ENCODE measurements around the gene CCDC6.
A peak's percentile ranks its signal among the peaks of the same experiment; 100 is the strongest.
"Not testable (repeated sequence)": the region's sequence is repeated elsewhere in the genome, so short reads cannot be mapped to it uniquely, and the experiment has no call there.

Gene CCDC6

DNA sequence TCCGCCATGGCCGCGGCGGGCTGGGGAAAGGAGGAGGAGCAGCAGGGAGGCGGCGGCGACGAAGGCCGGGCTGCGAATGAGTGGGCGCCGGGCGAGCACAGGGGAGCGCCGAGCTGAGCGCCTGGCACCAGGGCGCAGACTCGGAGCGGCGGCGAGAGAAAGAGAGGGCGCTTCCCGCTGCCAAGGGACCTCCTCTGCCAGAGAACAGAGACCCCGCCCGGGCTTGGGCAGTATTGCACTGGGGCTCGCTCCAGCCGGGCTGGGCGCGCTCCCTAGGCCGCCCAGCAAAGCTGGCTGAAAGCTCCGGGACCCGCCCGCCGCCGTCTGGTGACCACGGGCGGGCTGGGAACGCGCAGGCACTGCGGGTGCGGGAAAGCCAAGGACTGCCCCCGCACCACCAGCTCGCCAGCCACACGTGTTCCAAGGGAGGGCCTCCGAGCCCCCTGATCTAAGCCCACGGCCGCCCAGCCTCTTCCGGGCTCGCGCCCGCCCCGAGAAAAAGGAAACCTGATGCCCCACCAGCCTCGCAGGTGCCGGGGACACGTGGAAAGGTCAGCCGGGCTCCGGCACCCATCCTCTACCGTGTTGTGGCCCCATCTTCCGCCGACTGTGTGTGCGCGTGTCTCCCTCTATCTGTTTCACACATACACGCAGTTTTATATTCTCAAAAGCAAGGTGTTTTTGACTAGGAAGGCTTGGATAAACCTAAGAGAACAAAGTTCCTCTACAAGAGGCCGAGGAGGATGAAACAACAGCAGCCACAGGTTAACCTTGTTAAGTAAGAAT lies at the start of gene CCDC6:
TSS of gene CCDC6 (minus strand) at position 140 of the 786 bp plus-strand sequence. CDS start at position 8, 132 bp downstream.
- DNase-seq = peak; percentile 87

DNA sequence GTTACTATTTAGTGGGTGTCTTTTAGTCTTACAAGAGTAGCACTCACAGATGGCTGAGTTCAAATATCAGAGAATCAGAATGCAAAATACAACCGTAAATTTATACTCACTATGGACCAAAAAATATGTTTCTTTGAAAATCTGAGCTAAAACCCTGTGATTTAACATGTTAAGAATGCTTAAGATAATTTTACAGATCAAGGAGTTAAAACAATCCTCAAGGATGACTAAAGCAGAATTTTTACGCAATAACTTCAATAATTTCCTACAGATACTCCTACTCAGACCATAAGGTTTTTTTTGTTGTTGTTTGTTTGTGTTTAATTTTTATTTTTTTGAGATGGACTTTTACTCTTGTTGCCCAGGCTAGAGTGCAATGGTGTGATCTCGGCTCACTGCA lies 47.9 kb upstream of the CCDC6 start:
- no peak for DNase-seq

DNA sequence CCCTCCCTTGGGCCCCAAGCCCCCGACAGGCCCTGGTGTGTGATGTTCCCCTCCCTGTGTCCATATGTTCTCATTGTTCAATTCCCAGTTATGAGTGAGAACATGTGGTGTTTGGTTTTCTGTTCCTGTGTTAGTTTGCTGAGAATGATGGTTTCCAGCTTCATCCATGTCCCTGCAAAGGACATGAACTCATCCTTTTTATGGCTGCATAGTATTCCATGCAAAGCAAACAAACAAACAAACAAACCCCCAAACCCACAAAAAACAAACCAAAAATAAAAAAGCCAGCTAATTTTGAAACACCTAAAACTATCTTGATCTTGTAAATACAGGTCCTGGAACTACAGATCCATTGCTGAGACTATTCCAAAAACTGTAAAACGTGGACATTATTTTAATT lies 47.4 kb upstream of the CCDC6 start:
- DNase-seq = not testable (repeated sequence)

DNA sequence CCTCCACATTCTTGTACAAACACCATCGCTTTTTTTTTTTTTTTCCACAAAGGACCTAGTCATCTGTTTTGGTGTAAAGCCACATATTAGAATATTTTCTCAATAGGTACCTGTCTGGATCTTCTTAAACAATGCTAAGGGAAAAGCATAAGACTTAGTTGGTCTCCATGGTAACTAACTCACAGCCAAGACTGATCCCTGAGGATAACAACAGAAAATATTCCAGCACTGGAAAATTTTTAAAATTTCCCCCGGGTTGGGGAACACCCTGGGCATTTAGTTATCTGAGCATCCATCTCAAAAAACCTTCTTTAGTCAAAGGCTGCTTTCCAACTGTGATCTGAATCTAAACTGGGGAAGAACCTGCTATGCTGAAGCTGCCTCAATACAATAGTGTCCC lies 43.7 kb upstream of the CCDC6 start:
- no peak for DNase-seq

DNA sequence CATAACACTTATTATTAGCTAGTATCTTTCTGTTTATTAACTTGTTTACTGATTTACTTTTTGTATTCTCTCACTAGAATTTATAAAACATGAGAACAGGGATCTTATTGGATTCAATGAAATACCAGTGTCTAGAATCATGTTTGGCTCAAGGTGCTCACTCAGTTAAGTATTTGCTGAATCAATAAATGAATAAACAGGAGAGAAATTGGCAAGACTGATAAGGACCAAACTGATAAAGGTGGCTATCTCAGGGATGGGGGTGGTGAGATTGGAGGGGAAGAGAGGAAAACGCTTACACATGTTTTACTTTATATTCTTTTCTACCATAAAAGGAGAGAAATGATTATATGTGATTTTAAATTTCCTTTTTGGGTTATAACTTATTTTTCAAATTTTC lies 43.3 kb upstream of the CCDC6 start:
- no peak for DNase-seq

DNA sequence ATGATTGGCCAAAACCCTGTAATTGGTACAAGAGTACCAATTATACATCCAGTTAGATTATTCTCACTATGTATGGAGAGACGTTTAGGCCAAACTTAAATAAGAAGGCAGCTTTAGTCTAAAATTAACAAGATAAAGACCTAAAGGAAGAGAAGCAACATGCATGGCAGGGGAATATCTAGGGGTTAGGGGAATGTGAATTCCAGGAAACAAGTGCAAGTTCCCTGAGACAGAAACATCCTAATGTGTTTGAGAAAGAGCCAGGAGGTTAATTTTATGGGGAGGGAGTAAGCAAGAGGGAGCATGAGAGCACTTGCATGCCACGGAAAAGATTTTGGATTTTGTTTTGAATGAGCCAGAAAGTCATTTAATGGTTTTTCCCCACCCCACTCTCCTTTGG lies 39.6 kb upstream of the CCDC6 start:
- DNase-seq = no peak

DNA sequence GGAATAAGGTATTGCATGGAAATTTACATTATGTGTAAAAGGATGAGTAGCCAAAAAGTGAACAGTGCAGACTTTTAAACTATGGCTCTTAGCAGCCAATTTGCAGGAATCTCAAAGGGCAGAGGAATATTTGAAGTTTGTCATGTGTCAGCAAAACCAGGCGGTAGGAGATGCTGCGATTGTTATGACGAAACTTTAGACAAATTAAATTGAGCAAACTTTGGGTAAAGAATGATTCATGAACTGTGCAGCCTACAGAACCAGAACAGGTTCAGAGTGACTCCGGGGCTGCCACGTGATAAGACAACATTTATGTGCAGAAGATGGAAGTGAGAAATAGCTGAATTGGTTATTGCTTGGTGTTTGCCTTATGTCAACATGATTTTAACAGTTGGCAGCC lies 39.2 kb upstream of the CCDC6 start:
- DNase-seq = no peak

DNA sequence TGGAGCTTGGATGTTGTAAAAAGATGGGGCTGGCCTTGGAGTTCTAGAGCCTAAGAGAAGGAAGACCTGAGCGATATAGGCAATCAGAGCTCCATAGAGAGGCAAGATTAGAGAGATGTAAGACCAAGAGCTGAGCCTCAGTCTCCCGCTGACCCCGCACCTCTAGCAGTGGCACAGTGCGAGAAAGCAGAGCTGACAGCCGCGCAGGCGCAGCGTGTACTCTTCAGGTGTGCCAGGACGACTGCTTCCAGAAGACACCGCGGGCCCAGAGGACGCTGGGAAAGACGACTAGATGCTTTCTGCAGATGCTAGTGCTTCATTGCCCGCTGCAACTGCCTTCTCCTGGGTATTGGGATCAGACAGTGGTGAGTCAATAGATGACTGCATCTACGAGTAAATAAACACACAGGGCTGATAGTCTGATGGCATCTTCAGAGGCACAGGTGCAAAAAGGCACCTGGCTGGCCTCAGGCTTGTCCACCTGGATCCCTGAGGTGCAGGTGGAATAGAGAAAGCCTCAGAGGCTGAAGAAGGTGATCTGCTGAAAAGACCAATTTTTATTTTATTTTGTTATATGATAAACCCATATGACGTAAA lies 38.1 kb upstream of the CCDC6 start:
- no peak for DNase-seq

DNA sequence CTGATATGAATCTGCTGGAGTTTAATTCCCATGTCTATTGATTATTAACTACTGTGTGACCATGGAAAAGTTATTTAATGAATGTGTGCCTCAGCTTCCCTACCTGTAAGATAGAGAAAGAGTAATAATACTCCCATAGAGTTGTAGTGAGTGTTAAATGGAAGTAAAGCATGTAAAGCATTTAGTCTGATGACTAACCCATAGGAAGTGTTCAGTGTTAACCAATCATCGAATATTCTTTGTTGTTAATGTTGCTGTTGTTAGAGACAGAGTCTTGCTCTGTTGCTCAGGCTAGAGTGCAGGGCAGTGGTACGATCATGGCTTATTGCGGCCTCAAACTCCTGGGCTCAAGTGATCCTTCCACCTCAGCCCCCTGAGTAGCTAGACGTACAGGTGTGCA lies 36.2 kb upstream of the CCDC6 start:
- no peak for DNase-seq

DNA sequence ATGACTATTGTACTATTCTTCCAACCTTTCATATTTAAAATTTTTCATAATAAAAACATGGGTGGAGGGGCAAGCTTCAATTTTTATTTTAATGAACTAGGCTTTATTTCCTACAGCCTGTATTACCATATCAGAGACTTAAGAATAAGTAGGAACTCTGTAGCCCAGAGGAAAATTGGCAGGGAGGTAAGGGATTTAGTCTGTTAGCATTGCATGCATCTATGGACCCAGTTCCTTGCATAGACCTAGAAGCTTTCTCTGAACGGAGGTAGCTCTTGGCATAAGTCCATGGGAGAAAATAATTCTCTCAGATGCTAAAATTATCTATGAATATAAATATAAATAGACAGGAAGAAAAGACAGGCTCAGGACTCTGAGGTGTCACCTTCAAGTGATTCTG lies 31.4 kb upstream of the CCDC6 start:
- DNase-seq = no peak

DNA sequence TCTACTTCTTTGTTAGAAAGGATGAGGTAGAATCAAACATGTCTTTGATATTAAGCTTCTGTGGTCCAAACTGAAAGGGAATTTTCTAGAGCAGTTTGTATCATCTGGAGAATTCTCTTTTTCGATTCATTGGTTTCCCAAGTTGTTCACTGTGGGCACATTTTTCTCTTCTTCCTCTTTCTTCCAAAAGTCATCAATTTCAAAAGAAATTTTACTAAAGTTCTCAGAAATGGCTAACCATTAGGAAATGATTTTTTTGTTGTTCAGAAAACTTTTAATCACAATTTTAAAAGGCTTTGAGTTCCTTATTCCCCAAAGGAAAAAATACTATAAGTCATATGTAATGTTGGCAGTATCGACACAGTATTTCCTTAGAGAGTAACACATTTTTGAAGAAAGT lies 28.3 kb upstream of the CCDC6 start:
- no peak for DNase-seq

DNA sequence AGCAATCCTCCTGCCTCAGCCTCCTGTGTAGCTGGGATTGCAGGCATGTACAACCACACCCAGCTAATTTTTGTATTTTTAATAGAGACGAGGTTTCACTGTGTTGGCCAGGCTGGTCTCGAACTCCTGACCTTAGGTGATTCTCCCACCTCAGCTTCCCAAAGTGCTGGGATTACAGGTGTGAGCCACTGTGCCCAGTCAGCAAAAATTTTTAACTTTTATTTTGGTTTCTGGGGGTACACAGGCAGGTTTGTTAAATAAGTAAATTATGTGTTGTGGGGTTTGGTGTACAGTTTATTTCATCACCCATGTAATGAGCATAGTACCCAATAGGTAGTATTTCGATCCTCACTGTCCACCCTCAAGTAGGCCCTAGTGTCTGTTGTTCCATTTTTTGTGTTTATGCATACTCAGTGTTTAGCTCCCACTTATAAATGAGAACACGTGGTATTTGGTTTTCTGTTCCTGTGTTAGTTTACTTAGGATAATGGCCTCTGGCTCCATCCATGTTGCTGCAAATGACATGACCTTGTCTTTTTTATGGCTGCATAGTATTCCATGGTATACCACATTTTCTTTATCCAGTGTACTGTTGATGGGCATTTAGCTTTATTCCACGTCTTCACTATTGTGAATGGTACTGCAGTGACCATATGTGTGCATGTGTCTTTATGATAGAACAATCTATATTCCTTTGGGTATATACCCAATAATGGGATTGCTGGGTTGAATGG lies 24.6 kb upstream of the CCDC6 start:
- DNase-seq = not testable (repeated sequence)

DNA sequence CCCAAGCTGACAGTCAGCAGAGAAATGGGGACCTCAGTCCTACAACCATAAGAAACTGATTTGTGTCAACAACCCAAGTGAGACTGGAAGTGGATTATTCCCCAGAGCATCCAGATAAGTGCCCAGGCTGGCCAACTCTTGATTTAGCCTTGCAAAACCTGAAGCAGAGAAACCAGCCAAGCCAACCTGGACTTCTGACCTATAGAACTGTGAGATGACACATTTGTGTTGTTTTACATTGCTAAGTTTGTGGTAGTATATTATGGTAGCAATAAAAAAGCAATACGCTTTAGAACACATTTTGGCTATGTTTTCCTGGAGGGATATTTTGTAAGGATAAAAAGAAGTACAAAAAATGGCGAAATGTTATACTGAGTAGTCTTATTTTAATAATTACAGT lies 19.7 kb upstream of the CCDC6 start:
- DNase-seq = no peak

DNA sequence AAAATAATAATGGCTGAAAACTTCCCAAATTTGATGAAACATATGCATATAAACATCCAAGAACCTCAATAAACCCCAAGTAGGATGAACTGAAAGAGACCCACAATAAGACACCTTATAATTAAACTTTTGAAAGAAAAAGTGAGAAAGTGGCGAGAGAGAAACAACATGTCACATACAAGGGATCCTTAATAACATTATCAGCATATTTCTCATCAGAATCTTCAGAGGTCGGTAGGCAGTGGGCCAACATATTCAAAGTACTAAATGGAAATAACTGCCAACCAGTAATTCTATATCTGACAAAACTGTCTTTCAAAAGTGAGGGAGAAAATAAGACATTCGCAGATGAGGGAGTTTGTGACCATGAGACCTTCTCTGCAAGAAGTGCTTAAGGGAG lies 16.6 kb upstream of the CCDC6 start:
- DNase-seq = no peak

DNA sequence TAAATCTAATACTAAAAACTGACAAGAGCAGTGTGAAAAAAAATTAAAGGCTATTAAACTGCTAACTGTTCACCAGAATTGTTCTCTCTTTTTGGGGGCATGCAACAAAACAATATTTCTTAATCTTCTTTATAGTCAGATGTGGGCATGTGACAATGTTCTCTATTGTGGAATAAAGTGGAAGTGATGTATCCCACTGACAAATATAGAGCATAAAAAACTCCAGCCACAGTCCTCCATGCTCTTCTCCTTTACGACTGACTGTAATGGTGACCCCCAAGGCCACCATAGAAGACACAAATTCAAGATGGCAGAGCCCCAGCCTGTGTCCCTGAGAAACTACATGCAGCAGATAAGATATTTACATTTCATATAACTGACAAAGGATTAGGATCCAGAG lies 11.6 kb upstream of the CCDC6 start:
- DNase-seq = no peak

DNA sequence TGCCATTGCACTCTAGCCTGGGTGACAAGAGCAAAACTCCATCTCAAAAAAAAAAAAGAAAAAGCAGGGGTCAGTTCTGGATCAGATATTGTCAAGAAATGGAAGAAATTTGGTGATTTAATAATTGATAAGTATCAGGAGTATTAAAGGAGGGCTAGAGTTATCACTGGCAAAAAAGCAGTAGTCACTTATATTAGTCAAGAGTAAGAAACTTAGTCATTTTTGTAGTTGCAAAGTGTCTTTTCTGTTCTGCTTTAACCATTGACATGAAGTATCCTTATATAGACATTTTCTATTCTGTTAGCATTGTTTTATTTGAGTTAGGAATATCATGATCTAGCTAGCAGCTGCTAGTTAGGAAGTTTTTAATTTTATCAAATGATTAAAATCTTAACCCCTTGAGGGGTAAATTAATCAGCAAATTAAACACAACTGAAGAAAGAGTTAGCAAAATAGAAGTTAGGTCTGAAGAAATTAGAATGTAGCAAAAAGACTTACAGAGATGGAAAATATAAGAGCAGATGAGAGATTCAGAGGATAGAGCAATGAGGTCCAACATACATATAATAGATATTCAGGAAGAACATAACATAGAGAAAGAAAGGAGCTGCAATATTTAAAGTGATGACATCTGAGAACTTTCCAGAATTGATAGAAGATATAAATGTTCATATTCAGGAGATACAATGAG lies 7.3 kb upstream of the CCDC6 start:
- no peak for DNase-seq

DNA sequence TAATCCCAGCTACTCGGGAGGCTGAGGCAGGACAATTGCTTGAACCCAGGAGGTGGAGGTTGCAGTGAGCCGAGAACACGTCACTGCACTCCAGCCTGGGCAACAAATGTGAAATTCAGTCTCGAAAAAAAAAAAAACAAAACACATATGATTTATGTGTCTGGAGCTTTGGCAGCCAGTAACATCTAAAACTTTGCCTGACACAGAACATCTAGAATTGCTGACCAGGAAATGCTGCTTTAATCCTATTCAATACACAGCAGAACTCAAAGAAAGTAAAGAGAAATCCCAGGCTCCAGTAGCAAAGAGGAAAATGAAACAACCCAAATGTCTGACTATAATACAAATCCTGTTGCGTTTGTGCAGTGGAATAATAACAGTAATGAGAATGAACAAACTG lies 4.5 kb upstream of the CCDC6 start:
- DNase-seq = no peak

DNA sequence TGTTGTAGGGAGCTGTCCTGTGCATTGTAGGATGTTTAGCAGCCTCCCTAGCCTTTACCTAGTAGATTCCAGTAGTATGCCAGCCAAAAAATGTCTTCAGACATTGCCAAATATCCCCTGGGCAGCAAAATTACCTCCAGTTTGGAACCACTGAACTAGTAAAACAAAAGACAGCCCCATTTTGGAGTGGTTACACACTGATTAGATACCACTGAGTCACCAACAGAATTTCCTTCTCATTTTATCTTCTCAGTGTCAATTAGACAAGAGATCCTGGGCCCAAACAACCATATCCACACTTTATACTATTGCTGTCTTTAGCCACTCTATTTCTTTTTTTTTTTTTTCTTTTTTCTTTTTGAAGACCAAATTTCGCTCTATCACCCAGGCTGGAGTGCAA lies 3.5 kb upstream of the CCDC6 start:
- no peak for DNase-seq

DNA sequence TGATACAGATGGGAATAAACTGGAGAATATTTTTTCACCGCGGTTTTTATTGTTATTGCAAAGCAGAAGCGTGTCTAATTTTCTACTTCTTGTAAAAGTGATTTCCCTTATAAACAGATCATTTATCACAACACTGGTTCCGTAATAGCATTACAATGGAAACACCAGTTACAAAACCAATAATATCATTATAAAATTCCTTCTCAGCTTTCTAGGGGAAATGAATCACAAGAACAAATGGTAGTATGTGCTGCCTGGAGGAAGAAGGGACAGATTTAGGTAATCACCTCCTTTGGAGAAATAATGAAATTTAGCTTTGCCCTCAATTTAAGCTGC lies 2.4 kb upstream of the CCDC6 start:
- no peak for DNase-seq

DNA sequence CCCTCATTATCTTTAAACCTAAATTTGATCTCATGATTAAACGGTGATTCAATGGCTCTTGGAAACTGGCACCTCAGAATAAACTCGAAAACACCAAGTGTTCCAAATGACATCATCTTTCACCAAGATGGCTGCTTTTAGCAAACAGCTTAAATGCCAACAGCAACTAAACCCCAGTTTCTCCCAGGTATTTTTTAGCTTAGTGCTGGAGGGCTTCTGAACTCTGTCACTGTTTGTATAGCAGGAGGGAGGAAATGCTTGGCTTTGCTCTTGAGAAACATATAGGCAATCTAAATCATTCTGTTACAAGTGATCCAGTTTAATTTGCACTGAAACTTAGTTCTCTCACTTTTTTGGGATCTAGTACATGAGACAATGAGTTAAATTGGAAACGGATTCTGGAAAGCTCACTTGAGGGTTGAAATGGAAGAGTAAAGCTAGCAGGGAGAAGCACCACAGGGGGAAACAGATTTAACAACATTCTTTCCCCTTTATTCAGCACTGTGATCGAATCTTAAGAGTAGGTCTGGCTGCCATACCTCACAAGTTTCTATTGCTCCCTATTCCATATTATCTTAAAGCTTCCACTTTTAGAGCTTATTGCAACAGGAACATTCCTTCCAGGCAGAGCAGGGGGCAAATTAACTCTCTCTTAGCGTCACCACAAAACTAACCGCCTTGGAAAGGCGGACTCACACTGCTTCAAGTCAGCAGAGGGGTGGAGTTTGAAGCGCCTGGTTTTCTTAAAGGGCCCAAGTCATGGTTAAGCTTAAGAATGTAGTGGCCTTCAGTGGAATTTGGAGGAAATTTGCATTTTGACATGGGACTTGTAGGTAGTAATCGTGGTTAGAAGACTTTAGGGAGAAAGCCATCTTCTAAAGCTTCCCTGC lies 1.8 kb upstream of the CCDC6 start:
- DNase-seq = peak; percentile 20

DNA sequence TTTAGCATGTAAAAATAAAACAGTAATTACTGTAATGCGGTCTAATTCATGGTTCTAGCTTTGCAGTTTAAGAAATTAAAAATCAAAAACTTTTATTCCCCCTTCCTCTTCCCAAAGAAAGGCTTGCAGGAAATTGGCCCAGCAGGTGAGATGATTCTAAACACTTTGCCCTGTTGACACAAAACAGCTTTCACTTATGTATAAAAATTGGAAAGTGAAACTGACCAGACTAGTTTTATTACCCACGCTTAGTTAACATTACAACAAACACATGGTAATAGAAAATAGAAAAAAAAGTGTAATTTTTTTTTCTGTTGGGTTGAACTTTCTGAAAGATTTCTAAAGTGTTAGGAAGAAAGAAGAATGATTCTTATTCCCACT lies 1.2 kb upstream of the CCDC6 start:
- no peak for DNase-seq

DNA sequence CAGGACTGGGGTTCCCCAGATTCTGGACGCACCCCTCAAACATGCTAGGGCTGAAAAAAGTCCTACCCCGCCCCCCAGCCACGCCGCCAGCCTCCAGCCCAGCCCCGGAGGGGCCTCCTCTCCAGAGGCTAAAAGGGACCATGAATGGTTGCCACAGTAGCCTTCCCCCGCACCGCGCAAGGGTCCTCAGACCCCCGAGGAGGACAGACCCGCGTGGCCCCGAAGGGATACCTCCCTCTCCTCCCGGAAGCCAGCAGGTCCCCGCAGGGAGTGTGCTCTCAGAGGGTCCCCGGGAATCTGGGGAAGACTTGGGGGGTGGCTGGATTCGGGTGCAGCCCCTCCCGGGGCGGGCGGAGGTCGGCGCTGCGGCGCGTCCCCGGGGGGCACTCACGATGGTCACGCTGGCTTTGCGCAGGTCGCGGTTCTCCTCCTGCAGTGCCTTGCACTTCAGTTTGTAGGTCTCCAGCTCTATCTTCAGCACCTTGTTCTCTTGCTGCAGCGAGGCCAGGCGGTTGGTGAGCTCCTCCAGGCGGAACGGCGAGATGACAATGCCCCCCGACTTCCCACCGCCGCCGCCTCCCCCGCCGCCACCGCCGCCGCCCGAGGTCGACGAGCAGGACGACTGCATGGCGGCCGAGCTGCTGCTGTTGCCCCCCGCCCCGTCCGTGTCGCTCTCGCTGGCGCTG lies 482 bp downstream of the CCDC6 start:
- no peak for DNase-seq

Measured in NCI-H2227 treated with DMSO at 0.1 percent for 48 hours (cell line).